ENCODE results near the gene KRTAP2-3. TPM values are rescaled to one million over a fixed set of nuclear protein-coding genes. Genes with fewer than 3 reads are reported as not detected.
"Not testable (repeated sequence)": the region's sequence is repeated elsewhere in the genome, so short reads cannot be mapped to it uniquely, and the experiment has no call there.

The KRTAP2-3 gene
- total RNA-seq, 3 donors from 2014 or later, result not detected

- no peak within 1 kb of the TSS for H3K4me3 ChIP-seq
- no peak within 1 kb of the TSS for H3K27ac ChIP-seq
- DNase-seq (ENCODE audit: low spot score in 2 of 2), result no peak
- no peaks in the 10 kb centered on the region for H3K9me3 ChIP-seq
- H3K27me3 ChIP-seq, result no peaks in the 10 kb centered on the region
- intact Hi-C loops (cut with DNase I; ENCODE audit: low total_unique reads), result loop anchor here (5.0 kb wide), 1 partner anchor 119 kb away; the partner anchor contains the start of gene KRT40
- no peaks in the 10 kb centered on the region for H3K4me1 ChIP-seq
- TF ChIP-seq POLR2AphosphoS5 (IDR thresholded peaks at IDR 0.05) (no peak), POLR2A (IDR thresholded peaks at IDR 0.05) (no peak), CTCF (IDR thresholded peaks at IDR 0.05) (no peak)
- H3K36me3 ChIP-seq, result no peaks in the 10 kb centered on the region
Observed at GRCh38 chr17:41101586-41102259, 41.8 kb upstream of the KRTAP2-3 start, which contains the start of gene KRTAP4-16. KRTAP4-16 (minus strand) TSS chr17:41102209; CDS start chr17:41102209, 0 bp downstream.

GRCh38 chr17:41099682-41100480 lies 40.0 kb upstream of the KRTAP2-3 start:
- intact Hi-C loops (cut with DNase I; ENCODE audit: low total_unique reads), result loop anchor here (5.0 kb wide), 1 partner anchor 118 kb away; the partner anchor contains the start of gene KRT40
- H3K27ac ChIP-seq; H3K4me3 ChIP-seq; H3K4me1 ChIP-seq; H3K36me3 ChIP-seq; H3K27me3 ChIP-seq; H3K9me3 ChIP-seq; DNase-seq (ENCODE audit: low spot score in 2 of 2): not testable (repeated sequence)

DNA sequence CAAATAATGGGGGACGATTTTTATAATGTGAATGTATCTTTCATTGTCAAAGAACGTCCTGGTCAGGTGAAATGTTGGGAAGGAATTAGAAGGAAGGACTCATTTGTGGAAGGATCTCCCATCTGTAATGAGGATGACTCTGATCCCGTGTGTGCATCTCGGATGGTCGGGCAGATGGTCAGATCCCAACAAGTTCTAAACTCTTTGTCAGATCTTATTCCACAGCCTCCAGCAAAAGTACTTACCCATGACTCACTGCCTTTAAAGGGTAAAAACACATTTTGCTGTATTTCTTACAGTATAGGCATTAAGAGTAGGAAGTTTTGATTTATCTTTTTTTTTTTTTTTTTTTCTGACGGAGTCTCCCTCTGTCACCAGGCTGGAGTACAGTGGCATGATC lies 38.6 kb upstream of the KRTAP2-3 start:
- Histone ChIP-seq H3K4me1 (no peaks in the 10 kb centered on the region), H3K9me3 (no peaks in the 10 kb centered on the region), H3K4me3 (no peak overlapping the region), H3K36me3 (no peaks in the 10 kb centered on the region), H3K27me3 (no peaks in the 10 kb centered on the region), H3K27ac (no peak overlapping the region)
- no peak for TF ChIP-seq POLR2A (IDR thresholded peaks at IDR 0.05)
- TF ChIP-seq POLR2AphosphoS5 (IDR thresholded peaks at IDR 0.05), result no peak
- TF ChIP-seq CTCF (IDR thresholded peaks at IDR 0.05), result no peak
- intact Hi-C loops (cut with DNase I; ENCODE audit: low total_unique reads), result no loop called here
- no peak for DNase-seq (ENCODE audit: low spot score in 2 of 2)

GRCh38 chr17:41098042-41098441 lies 38.1 kb upstream of the KRTAP2-3 start, which contains the start of gene KRTAP4-8:
KRTAP4-8 (minus strand) TSS chr17:41098142; CDS start chr17:41098084, 58 bp downstream.
- intact Hi-C loops (cut with DNase I; ENCODE audit: low total_unique reads), result no loop called here
- TF ChIP-seq POLR2AphosphoS5 (IDR thresholded peaks at IDR 0.05) (no peak), POLR2A (IDR thresholded peaks at IDR 0.05) (no peak), CTCF (IDR thresholded peaks at IDR 0.05) (no peak)
- Histone ChIP-seq H3K36me3 (no peaks in the 10 kb centered on the region), H3K4me3 (no peak within 1 kb of the TSS), H3K4me1 (no peaks in the 10 kb centered on the region), H3K27ac (no peak within 1 kb of the TSS), H3K9me3 (no peaks in the 10 kb centered on the region), H3K27me3 (no peaks in the 10 kb centered on the region)
- no peak for DNase-seq (ENCODE audit: low spot score in 2 of 2)

DNA sequence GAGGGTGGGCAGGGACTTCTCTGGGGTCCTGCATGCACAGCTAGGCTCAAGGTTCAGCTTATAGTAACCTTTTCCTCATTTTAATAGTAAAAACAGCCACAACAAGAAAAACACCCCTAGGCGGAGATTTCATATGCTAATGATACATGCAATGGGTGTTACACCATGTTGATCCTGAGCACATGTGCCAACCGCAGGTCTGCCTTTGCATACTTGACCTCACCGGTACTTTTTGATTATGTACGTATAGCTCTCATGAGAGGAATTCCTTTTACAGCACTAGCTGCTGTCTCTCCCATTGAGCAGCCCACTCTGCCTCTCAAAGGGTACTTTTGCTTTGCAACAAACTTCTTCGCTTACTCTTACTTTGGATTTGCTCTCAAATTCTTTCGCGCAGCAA lies 36.1 kb upstream of the KRTAP2-3 start:
- Histone ChIP-seq H3K4me3 (no peak overlapping the region), H3K4me1 (no peaks in the 10 kb centered on the region), H3K9me3 (no peaks in the 10 kb centered on the region), H3K27me3 (no peaks in the 10 kb centered on the region), H3K36me3 (no peaks in the 10 kb centered on the region), H3K27ac (no peak overlapping the region)
- TF ChIP-seq POLR2A (IDR thresholded peaks at IDR 0.05), result no peak
- TF ChIP-seq CTCF (IDR thresholded peaks at IDR 0.05), result no peak
- TF ChIP-seq POLR2AphosphoS5 (IDR thresholded peaks at IDR 0.05), result no peak
- intact Hi-C loops (cut with DNase I; ENCODE audit: low total_unique reads), result no loop called here
- DNase-seq (ENCODE audit: low spot score in 2 of 2), result no peak

DNA sequence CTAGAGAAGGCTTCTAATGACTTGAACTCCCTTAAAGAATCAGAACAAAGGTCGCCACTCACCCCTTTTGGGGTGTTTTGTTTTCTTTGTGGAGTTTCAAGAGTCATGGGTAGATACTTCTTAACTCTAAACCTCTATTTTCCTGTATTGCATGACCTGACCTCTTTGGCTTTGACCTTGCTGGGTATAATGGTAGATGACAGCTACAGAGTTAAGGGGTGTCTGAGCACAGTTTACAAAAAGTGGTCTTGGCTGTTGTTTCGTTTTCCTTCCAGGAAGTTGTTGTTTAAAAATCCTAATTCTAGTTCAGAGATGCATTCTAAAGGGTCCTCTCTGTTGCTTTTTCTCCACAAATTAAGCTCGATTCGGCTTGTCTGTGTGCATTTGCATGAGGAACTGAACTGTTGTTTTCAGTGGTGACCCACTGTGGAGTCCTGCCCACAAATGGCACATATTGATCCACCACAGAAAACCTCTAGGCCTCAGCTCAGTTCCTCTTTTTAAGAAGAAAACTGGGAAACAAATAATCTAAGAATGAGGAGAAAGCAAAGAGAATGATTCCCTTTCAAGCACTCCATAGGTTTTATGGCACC lies 28.9 kb upstream of the KRTAP2-3 start:
- H3K9me3 ChIP-seq; H3K27me3 ChIP-seq; H3K4me3 ChIP-seq; intact Hi-C loops (cut with DNase I; ENCODE audit: low total_unique reads); H3K27ac ChIP-seq; H3K36me3 ChIP-seq; H3K4me1 ChIP-seq; DNase-seq (ENCODE audit: low spot score in 2 of 2): not testable (repeated sequence)

- intact Hi-C loops (cut with DNase I; ENCODE audit: low total_unique reads); H3K9me3 ChIP-seq; H3K27ac ChIP-seq; H3K4me3 ChIP-seq; DNase-seq (ENCODE audit: low spot score in 2 of 2); H3K4me1 ChIP-seq; H3K36me3 ChIP-seq; H3K27me3 ChIP-seq: not testable (repeated sequence)
Observed at GRCh38 chr17:41084100-41084856, 24.4 kb upstream of the KRTAP2-3 start, which contains the start of gene KRTAP4-7. KRTAP4-7 (plus strand) TSS chr17:41084150; CDS start chr17:41084207, 57 bp downstream.

DNA sequence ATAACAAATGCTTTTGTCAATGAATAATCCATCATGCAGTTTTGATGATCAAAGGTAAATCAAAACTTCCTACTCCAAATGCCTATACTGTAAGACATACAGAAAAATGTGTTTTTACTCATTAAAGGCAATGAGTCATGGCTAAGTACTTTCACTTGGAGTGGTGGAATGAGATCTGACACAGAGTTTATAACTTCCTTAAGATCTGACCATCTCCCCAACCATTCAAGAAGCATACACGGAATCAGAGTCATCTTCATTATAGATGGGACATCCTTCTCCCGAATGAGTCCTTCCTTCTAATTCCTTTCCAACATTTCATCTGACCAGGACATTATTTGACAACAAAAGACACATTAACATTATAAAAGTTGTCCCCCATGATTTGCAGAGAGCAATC lies 23.5 kb upstream of the KRTAP2-3 start:
- H3K36me3 ChIP-seq; H3K4me3 ChIP-seq; H3K9me3 ChIP-seq; DNase-seq (ENCODE audit: low spot score in 2 of 2); H3K27ac ChIP-seq; H3K27me3 ChIP-seq; H3K4me1 ChIP-seq; intact Hi-C loops (cut with DNase I; ENCODE audit: low total_unique reads): not testable (repeated sequence)
